Activated gamma-delta T cell treated with Interleukin-2 at 50 U/mL for 16 hours (primary cell): ENCODE data around the gene TARP.
"Not testable (repeated sequence)": the region's sequence is repeated elsewhere in the genome, so short reads cannot be mapped to it uniquely, and the experiment has no call there.

Source experiments
- DNase-seq: peaks from one replicate; pipeline ENCODE4 v3.0.0-alpha.2; 2020

The TARP gene

GRCh38 chr7:38296059-38296857 lies 22.8 kb upstream of the TARP start:
- DNase-seq, result no peak

GRCh38 chr7:38294926-38295325 lies 21.5 kb upstream of the TARP start:
- DNase-seq, result no peak

DNA sequence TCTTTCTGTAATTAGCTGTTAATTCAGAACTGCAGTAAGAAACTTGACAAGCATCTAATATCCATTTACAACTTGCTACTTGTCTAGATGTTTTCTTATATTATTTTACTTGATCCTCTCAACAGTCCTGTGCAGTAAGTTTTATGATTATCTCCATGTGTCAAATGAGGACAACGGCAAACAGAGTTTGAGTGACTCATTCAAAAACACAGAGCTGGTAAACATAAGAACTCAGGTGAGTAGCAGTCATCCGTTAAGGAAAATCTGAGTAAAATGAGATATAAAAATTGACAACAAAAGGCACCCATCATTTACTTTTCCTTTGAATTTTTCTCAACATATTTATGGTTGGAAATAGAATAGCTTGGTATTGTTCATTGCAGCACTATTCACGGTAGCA lies 19.0 kb upstream of the TARP start:
- no peak for DNase-seq

DNA sequence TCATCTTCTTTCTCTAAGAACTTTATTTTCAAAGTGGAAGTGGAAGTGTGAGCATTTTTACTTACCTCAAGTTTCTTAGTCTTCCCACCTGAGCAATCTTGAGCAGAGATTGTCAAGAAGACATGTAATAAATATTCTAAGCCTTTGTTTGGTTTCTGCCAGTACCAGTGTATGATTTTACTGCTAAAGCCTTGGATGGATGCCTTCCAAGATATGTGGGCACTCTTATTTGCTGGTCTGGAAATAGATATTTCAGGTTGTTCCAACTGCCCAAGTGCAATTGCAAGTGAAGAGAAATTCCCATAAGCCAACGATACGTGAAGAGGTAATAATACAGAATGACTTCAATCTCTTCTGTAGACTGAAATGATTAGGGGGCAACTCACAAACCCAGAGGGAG lies 18.2 kb upstream of the TARP start:
- DNase-seq, result no peak

DNA sequence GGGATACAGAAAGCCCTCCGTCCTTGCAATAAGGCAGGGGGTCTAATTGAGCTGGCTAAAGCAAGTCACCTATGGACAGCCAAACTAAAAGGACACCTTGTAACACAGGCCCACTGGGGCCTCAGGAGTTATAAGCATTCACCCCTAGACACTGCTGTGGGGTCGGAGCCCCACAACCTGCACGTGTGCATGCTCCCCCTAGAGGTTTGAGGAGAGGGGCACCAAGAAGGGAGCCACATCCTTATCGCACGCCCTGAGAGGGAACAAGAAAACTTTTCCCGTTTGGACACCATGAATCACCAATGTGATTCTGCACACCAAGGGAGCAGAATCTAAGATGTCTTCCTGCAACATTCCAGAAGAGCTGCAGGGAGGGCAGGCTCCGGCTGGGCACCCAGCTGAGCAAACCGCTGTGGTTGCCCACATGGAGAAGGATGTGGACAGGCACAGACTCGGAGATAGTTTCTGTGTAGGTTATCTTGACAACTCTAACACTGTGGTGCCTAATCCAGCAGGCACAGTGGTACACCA lies 17.7 kb upstream of the TARP start:
- no peak for DNase-seq

DNA sequence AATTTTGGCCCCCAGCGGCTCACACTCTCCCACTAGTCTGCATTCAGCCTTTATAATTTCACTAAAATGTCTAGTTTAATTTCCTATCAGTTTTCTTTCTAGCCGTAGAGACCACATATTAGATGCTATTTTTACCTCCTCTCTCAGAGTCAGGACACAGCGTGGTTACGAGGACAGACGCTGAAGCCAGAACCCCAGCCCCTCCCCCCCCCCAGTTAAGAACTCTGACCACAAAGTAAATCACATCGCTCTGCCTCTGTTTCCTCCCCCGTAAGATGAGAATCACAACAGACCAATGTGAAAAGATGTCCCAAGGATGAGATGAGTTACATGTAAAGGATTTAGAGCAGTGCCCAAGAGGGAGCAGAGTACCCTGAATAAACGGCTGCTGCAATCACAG lies 11.1 kb upstream of the TARP start:
- no peak for DNase-seq

DNA sequence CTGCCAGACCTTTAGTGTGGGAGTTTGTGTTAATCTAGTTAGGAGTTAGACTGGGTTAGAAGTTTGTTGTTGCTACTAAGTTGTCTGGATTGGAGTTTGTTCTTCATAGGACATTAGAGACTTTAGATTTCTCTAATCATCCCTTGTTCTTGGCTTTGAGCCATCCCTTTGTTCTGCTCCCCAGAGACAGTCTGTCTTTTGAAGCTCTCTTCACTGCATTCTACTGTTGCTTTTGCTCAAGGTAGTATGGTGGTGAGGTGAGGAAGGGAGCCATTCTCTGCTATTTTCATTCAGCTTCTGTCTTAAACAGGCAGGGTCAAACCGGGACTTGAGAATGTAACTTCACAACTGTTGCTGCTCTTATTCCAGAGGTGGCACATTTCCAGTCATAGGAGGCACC lies 10.4 kb upstream of the TARP start:
- DNase-seq, result no peak

- DNase-seq, result no peak
Observed at GRCh38 chr7:38283107-38283506, 9.7 kb upstream of the TARP start.

DNA sequence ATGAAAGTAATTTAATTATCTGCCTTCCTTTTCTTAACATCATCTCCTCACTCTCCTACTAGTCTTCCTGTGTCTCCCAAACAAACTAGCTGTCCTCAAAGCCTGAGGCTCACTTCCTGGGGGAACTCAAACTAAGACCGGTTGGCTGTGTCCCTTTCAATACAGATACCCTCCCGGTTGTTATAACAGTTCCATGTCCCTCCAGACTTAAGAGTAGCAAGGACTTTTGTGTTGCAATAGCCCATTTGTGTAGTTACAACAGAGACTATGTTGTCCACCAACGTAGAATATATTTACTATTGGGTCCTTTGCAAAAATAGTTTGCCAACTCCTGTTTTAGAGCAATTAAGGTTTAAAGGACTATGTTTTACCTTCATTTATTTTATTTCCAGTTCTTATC lies 8.6 kb upstream of the TARP start:
- no peak for DNase-seq

- no peak for DNase-seq
Observed at GRCh38 chr7:38281266-38281665, 7.8 kb upstream of the TARP start.

- no peak for DNase-seq
Observed at GRCh38 chr7:38280707-38281106, 7.3 kb upstream of the TARP start.

- DNase-seq, result no peak
Observed at GRCh38 chr7:38280000-38280399, 6.6 kb upstream of the TARP start.

DNA sequence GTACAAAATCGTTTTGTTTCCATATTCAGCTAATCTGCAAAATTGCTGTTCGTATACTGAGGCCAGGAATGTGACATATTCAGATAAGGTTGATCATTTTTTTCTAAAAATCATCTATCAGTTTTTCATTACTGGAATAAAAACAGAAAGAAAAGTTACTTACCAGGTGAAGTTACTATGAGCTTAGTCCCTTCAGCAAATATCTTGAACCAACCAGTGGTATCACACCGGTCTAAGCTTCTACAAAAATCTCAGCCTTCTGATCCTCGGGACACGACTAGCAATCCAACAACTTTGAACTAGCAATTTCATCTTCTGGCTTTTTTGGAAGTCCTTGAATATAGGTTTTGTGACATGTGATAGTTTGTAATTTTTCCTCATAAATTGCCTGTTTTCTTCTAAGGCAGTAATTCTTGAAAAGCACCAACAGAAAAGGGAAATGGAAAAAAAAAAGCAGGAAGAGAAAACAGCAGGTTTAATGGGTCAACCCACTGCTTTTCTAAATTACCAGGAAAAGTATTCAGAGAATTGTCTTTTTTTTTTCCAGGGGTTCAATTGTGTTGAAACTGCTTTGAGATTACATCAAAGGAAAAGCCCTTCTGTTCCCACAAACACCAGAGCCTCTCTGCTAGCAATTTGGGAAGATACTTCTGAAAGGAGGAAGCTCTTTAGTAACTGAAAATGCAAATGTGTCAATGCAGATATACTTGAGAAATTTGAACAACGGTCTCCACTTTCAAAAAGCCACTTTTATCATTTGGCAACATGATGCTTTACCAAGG lies 2.9 kb upstream of the TARP start:
- DNase-seq, result no peak

DNA sequence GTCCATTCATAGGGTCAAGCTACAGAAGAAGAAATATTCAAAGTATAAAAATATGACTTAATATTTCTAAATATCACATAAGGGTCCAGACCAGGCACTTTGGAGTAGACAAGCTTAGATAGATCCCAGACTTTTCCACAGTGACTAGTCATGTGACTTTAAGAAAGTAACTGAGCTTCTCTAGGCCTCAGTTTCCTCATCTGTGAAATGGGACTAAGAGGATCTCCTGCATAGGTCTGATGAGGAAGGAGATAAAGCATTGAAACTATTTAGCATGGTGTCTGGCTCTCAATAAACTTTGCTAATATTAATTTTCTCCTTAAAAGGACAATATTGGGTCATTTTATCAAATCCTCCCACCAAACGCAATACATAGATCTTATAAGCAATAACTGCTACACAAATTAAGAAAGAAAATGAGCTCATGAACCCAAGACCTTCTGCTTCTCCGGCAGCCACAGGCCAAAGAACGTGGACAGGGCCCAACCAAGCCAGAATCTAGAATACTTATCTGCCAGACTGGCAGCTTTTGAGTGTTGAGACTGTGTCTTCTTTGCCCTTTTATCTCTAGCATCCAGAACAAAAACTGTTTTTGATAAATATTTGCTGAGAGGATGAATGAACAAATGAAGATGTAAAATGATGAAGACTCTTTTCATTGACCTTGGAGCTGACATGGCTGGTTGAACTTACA lies 1.6 kb upstream of the TARP start:
- no peak for DNase-seq

DNA sequence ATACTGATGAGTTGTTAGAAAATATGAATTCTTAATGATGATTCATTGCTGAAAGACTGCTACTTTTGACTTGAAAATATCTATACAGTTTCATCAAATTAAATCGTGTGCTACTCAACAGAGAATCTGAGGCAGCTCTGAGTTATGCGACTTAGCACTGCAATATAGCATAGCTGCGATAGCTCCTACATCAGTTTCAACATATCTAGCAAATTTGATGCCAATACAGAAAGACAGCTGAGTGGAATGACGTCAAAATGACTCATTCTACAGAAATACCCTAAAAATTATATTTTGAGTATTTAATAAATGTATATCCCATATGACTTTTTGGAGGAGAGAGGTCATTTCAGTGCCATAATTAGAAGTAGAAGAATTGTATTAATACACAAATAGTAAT lies 1.1 kb upstream of the TARP start:
- no peak for DNase-seq

DNA sequence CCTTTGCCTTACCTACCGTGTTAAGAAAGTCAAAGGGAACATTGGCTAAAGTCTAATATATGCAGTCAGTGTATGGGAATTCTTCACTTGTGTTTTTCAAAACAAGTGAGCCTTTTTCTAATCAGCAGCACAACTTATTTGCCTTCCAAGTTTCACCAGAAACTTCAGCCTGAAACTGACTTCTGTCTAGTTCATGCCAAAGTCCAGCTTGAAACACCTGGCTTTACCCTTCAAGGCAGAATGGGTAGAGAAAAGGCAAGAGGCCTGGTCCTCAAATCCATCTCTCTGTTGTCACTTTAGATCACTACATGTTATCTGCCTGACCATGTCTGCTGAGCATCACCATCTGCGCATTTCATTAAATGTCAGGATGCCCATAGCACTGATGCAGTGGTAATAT lies 3.0 kb downstream of the TARP start:
- DNase-seq, result not testable (repeated sequence)

DNA sequence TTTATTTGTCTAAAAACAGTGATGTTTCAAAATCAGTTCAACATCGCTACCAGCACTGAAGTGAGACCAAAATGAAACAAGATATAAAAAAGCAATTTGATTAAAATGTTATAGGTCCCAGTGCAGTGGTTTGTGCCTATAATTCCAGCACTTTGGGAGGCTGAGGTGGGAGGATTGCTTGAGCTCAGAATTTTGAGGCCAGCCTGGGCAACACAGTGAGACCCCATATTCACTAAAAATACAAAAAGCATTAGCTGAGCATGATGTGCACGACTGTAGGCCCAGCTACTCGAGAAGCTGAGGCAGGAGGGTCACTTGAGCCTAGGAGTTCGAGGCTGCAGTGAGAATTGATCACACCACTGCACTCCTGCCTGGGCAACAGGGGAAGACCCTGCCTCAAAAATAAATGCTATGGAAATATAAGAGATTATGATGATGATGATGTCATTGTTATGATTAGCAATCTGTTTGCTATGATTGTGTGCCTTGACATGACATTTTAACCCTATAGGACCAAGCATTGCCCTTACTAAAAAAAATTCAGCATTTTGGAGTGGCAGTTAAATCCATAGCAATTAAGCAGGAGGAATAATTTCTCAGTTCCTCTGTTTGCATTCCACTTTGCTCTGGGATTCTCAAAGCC lies 3.6 kb downstream of the TARP start:
- DNase-seq, result not testable (repeated sequence)

GRCh38 chr7:38265958-38266357 lies 7.5 kb downstream of the TARP start:
- not testable (repeated sequence) for DNase-seq

DNA sequence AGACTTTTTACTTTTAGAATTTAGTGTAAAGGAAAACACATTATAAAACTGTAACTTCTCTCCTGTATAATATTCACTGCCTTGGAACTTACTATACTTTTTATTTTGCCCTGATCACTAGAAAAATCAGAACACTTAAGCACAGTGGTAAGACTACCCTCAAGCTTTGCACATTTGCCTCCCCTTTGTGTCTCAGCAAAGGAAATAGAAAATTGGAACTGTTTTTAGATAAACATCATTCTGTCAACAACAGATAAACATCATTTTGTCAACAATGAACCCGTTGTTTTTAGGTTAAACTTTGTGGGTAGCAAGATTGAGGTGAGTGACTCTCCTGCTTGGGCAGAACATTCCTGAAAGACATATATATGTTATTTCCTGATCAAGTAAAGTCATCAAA lies 8.8 kb downstream of the TARP start:
- not testable (repeated sequence) for DNase-seq

GRCh38 chr7:38263274-38263673 lies 10.2 kb downstream of the TARP start:
- DNase-seq, result not testable (repeated sequence)

- DNase-seq, result no peak
Observed at GRCh38 chr7:38262545-38262944, 10.9 kb downstream of the TARP start.

DNA sequence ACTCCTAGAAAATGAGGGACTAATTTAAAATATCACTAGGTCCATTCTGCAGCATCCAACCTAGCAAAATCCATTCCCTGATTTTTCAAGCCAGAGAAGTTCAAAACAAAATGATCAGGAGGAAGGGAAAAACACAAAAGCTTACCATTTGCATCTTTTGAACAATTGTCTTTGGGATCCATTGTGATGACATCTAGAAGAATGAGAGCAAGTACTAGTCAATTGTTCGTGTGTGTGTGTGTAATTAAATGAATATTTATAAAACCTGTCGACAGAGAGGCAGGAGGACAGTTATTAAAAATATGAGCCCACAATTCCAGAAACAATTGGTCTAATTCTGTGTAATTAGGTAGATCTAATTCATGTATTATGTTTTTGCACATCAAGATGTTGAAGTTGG lies 11.4 kb downstream of the TARP start:
- not testable (repeated sequence) for DNase-seq

- DNase-seq, result not testable (repeated sequence)
Observed at GRCh38 chr7:38261601-38262000, 11.8 kb downstream of the TARP start.
